Stimulated activated CD4-positive, alpha-beta T cell treated with anti-CD3 and anti-CD28 coated beads, Interleukin-2, amount 100 ng/mL, for 48 hours (primary cell): ENCODE results near the gene MYBPC3.
A peak's percentile ranks its signal among the peaks of the same experiment; 100 is the strongest.

Experiments
- DNase-seq, 2 donors: peaks; one replicate each; pipeline ENCODE4 v3.0.0-alpha.2; 2020

Gene MYBPC3

GRCh38 chr11:47352556-47352955, at the start of gene MYBPC3:
Gene MYBPC3, minus strand, starts transcription at chr11:47352702. Its CDS starts 55 bp downstream, at chr11:47352647.
- no peak for DNase-seq

GRCh38 chr11:47400768-47401279, 48.3 kb upstream of the MYBPC3 start:
- no peak for DNase-seq

GRCh38 chr11:47399860-47400767, 47.6 kb upstream of the MYBPC3 start:
- no peak for DNase-seq

- no peak for DNase-seq
Measured at GRCh38 chr11:47398551-47398950, 46.0 kb upstream of the MYBPC3 start.

GRCh38 chr11:47398011-47398410, 45.5 kb upstream of the MYBPC3 start:
- no peak for DNase-seq

GRCh38 chr11:47396049-47396320, 43.5 kb upstream of the MYBPC3 start:
- DNase-seq = no peak

GRCh38 chr11:47395223-47396048, 42.9 kb upstream of the MYBPC3 start:
- DNase-seq = no peak

- DNase-seq = peak in 1 of 2 donors; percentile 40
Measured at GRCh38 chr11:47394322-47395222, 42.1 kb upstream of the MYBPC3 start.

GRCh38 chr11:47394050-47394321, 41.5 kb upstream of the MYBPC3 start:
- DNase-seq = no peak

GRCh38 chr11:47393163-47394049, 40.9 kb upstream of the MYBPC3 start:
- no peak for DNase-seq

- no peak for DNase-seq
Measured at GRCh38 chr11:47392546-47393162, 40.2 kb upstream of the MYBPC3 start.

- DNase-seq = no peak
Measured at GRCh38 chr11:47391711-47392432, 39.4 kb upstream of the MYBPC3 start.

- no peak for DNase-seq
Measured at GRCh38 chr11:47391077-47391583, 38.6 kb upstream of the MYBPC3 start.

GRCh38 chr11:47390422-47390760, 37.9 kb upstream of the MYBPC3 start:
- no peak for DNase-seq

- no peak for DNase-seq
Measured at GRCh38 chr11:47389577-47390421, 37.3 kb upstream of the MYBPC3 start.

GRCh38 chr11:47388697-47389576, 36.4 kb upstream of the MYBPC3 start:
- DNase-seq = no peak

GRCh38 chr11:47387944-47388696, 35.6 kb upstream of the MYBPC3 start:
- no peak for DNase-seq

- no peak for DNase-seq
Measured at GRCh38 chr11:47384498-47384897, 32.0 kb upstream of the MYBPC3 start.
